ENCODE results near the gene SLC19A1.

The SLC19A1 gene

GRCh38 chr21:45590246-45590725 lies 48.0 kb upstream of the SLC19A1 start:
- no peak overlapping the region for H3K9ac ChIP-seq (ENCODE audit: low read length)
- H2AFZ ChIP-seq (ENCODE audit: low read length) = no peak overlapping the region
- no peaks in the 10 kb centered on the region for H3K9me2 ChIP-seq (replicated peaks; ENCODE audit: insufficient read depth, low read length)
- H3K4me3 ChIP-seq (ENCODE audit: low read length) = no peak overlapping the region
- H3K36me3 ChIP-seq (replicated peaks; ENCODE audit: insufficient read depth, low read length) = no peaks in the 10 kb centered on the region
- no peaks in the 10 kb centered on the region for H4K20me1 ChIP-seq (ENCODE audit: insufficient read depth, low read length)
- no peaks in the 10 kb centered on the region for H3K79me2 ChIP-seq (ENCODE audit: low read length)
- peaks cover 11% of the 10 kb centered on the region for H3K4me1 ChIP-seq (ENCODE audit: low read length)
- H3K9me3 ChIP-seq (replicated peaks; ENCODE audit: insufficient read depth, low read length) = no peaks in the 10 kb centered on the region
- TF ChIP-seq, protein P1, sequence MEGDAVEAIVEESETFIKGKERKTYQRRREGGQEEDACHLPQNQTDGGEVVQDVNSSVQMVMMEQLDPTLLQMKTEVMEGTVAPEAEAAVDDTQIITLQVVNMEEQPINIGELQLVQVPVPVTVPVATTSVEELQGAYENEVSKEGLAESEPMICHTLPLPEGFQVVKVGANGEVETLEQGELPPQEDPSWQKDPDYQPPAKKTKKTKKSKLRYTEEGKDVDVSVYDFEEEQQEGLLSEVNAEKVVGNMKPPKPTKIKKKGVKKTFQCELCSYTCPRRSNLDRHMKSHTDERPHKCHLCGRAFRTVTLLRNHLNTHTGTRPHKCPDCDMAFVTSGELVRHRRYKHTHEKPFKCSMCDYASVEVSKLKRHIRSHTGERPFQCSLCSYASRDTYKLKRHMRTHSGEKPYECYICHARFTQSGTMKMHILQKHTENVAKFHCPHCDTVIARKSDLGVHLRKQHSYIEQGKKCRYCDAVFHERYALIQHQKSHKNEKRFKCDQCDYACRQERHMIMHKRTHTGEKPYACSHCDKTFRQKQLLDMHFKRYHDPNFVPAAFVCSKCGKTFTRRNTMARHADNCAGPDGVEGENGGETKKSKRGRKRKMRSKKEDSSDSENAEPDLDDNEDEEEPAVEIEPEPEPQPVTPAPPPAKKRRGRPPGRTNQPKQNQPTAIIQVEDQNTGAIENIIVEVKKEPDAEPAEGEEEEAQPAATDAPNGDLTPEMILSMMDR (IDR thresholded peaks at IDR 0.05; ENCODE audit: low read length) = no peak
- TF ChIP-seq EZH2 (optimal IDR thresholded peaks at IDR 0.05; ENCODE audit: low read depth, low read length) (no peak), EZH2phosphoT487 (IDR thresholded peaks at IDR 0.05; ENCODE audit: low read length) (no peak)
- H3K27ac ChIP-seq (ENCODE audit: low read length) = no peak overlapping the region
- peak; percentile 35 for DNase-seq
- no peak overlapping the region for H3K4me2 ChIP-seq (ENCODE audit: low read depth, low read length)
- H3F3A ChIP-seq (ENCODE audit: insufficient read depth, low read length) = 0 out of 2 replicates have a peak, but pooled peaks cover 4% of the 10 kb centered on the region
- H3K27me3 ChIP-seq (replicated peaks; ENCODE audit: insufficient read depth, low read length) = peaks cover 79% of the 10 kb centered on the region

DNA sequence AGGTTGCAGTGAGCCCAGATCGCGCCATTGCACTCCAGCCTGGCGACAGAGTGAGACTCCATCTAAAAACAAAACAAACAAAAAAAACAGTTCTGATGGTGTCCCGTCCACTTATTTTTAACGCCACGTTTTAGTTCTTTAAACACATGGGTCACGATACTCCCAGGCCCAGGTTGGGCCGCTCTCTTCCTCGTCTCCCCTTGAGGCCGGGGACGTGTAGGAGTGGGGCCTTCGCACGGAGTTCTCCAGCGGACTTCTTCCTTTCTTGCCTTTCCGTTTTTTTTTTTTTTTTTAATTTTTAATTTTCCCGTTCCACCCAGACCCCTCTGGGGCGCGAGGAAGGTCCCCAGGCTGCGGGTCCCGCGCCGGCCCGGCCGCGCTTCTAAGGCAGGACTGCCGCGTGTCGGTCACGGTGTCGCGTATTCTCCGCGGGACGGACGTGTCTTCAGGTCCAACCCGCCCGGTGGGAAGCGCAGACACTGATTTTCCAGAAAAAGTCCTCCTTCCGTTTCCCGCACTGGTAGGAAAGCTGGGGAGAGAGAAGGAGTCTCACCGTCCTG lies 47.5 kb upstream of the SLC19A1 start:
- Histone ChIP-seq H3K4me1 (ENCODE audit: low read length) (peaks cover 11% of the 10 kb centered on the region), H3K9me3 (replicated peaks; ENCODE audit: insufficient read depth, low read length) (no peaks in the 10 kb centered on the region), H3K4me2 (ENCODE audit: low read depth, low read length) (no peak overlapping the region)

DNA sequence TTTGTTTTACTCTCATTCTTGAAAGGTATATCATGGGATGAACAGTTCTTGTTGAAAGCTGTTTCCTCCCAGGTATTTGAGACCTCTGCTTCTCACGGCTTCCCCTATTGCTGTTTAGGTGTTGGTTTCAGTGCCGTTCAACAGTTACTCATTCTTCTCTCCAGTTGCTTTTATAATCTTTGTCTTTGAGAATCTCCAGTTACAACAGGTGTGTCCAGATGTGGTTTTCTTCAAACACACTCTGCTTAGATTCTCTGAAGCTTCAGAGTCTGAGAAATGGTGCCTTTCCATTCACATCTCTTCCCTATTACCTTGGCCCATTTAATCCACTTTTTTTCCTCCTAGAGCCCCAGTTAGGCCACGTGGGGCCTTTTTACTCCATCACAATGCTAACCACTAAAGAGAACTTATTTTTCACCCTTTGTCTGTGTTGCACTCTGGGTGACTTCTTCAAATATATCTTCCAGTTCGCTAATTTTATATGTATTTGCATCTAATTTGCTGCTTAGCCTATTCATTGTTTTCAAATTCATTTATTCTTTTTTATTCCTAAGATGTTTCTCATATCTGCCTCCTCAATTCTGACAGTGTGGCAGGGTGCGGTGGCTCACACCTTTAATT lies 46.7 kb upstream of the SLC19A1 start:
- Histone ChIP-seq H3F3A (ENCODE audit: insufficient read depth, low read length) (0 out of 2 replicates have a peak, but pooled peaks cover 4% of the 10 kb centered on the region), H3K27ac (ENCODE audit: low read length) (no peak overlapping the region), H3K4me3 (ENCODE audit: low read length) (no peak overlapping the region), H3K9ac (ENCODE audit: low read length) (no peak overlapping the region), H3K9me2 (replicated peaks; ENCODE audit: insufficient read depth, low read length) (no peaks in the 10 kb centered on the region), H2AFZ (ENCODE audit: low read length) (no peak overlapping the region), H3K4me1 (ENCODE audit: low read length) (peaks cover 11% of the 10 kb centered on the region), H3K27me3 (replicated peaks; ENCODE audit: insufficient read depth, low read length) (peaks cover 79% of the 10 kb centered on the region), H3K79me2 (ENCODE audit: low read length) (no peaks in the 10 kb centered on the region), H4K20me1 (ENCODE audit: insufficient read depth, low read length) (no peaks in the 10 kb centered on the region), H3K36me3 (replicated peaks; ENCODE audit: insufficient read depth, low read length) (no peaks in the 10 kb centered on the region), H3K4me2 (ENCODE audit: low read depth, low read length) (no peak overlapping the region), H3K9me3 (replicated peaks; ENCODE audit: insufficient read depth, low read length) (no peaks in the 10 kb centered on the region)
- no peak for DNase-seq
- TF ChIP-seq EZH2 (optimal IDR thresholded peaks at IDR 0.05; ENCODE audit: low read depth, low read length) (no peak), EZH2phosphoT487 (IDR thresholded peaks at IDR 0.05; ENCODE audit: low read length) (no peak)
- TF ChIP-seq, protein P1 (IDR thresholded peaks at IDR 0.05; ENCODE audit: low read length) = no peak

More for the DNA sequence above, 47.5 kb upstream of the SLC19A1 start:
- TF ChIP-seq, protein P1 (IDR thresholded peaks at IDR 0.05; ENCODE audit: low read length) = no peak
- TF ChIP-seq EZH2phosphoT487 (IDR thresholded peaks at IDR 0.05; ENCODE audit: low read length) (no peak), EZH2 (optimal IDR thresholded peaks at IDR 0.05; ENCODE audit: low read depth, low read length) (no peak)
- Histone ChIP-seq H3K79me2 (ENCODE audit: low read length) (no peaks in the 10 kb centered on the region), H3K4me3 (ENCODE audit: low read length) (no peak overlapping the region), H4K20me1 (ENCODE audit: insufficient read depth, low read length) (no peaks in the 10 kb centered on the region), H3K36me3 (replicated peaks; ENCODE audit: insufficient read depth, low read length) (no peaks in the 10 kb centered on the region), H2AFZ (ENCODE audit: low read length) (no peak overlapping the region), H3F3A (ENCODE audit: insufficient read depth, low read length) (0 out of 2 replicates have a peak, but pooled peaks cover 4% of the 10 kb centered on the region), H3K9me2 (replicated peaks; ENCODE audit: insufficient read depth, low read length) (no peaks in the 10 kb centered on the region), H3K9ac (ENCODE audit: low read length) (no peak overlapping the region), H3K27ac (ENCODE audit: low read length) (no peak overlapping the region), H3K27me3 (replicated peaks; ENCODE audit: insufficient read depth, low read length) (peaks cover 79% of the 10 kb centered on the region)
- DNase-seq = no peak

Measured in MM.1S (cell line).